ENCODE measurements around the gene CRYGN.
A peak's percentile ranks its signal among the peaks of the same experiment; 100 is the strongest.

Gene CRYGN

DNA sequence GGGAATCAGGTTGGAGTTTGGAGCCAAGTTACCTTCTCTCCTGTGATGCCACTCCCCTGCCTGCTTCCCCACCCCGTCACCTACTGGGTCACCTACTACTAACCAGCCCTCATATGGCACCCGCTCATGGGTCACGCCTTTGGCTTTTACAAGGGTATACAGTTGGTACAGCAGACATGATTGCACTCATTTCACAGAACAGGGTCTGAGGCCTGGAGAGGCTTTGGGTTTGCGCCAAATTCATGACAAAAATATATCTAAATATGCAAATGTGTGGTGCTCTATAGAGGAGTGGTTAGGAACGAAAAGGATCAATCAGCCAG lies 10.7 kb downstream of the CRYGN start:
- in situ Hi-C loops (cut with HindIII; ENCODE audit: low pct_ligation_motif_present, low sequenced_read_pairs): no loop called here
- no peak overlapping the region for H3K4me3 ChIP-seq (ENCODE audit: low read depth, low read length)

DNA sequence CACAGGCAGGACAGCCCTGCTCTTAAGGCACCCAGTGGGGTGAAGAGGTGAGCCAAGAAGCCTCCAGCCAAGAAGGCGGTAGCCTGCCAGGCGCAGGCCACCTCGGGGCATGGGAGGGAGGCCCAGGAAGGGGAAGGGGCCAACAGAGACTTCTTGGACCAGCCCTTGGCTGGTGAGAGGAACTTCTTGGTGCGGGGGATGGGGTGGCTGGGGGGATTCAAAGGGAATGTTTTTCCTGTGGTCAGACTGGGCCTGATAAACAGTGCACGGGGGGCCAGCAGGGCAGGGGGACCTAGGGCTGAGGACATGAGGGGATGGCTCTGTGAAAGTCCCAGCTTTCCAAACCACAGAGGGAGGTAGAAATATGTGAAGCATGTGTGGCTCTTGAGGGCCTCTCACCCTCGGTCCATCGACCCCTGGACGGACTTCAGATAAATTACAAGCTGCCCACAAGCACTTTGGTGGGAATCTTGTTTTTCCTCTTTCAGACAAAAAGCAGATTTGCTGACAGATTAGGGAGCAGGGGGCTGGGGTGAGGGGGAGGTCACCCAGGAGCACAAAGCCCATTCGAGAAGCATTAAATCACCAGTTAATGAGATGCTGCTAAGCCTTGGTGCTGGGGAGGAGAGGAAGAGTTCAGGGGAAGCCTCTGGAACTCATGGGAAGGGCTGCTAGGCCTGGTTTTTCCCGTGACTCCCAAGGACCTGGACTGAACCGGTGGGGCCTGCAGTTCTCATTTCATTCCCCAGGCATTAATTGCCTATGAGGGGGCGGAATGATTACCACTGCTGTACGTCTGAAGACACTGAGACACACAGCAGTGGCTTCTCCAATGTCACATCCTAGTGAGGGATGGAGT lies 11.3 kb downstream of the CRYGN start:
- in situ Hi-C loops (cut with HindIII; ENCODE audit: low pct_ligation_motif_present, low sequenced_read_pairs): no loop called here
- Histone ChIP-seq H3K27ac (peak overlapping the region; percentile 38), H3K4me3 (ENCODE audit: low read depth, low read length) (no peak overlapping the region), H3K27me3 (replicated peaks) (no peaks in the 10 kb centered on the region), H3K36me3 (replicated peaks) (no peaks in the 10 kb centered on the region)
- DNase-seq: peak; percentile 44
- TF ChIP-seq, protein P1, sequence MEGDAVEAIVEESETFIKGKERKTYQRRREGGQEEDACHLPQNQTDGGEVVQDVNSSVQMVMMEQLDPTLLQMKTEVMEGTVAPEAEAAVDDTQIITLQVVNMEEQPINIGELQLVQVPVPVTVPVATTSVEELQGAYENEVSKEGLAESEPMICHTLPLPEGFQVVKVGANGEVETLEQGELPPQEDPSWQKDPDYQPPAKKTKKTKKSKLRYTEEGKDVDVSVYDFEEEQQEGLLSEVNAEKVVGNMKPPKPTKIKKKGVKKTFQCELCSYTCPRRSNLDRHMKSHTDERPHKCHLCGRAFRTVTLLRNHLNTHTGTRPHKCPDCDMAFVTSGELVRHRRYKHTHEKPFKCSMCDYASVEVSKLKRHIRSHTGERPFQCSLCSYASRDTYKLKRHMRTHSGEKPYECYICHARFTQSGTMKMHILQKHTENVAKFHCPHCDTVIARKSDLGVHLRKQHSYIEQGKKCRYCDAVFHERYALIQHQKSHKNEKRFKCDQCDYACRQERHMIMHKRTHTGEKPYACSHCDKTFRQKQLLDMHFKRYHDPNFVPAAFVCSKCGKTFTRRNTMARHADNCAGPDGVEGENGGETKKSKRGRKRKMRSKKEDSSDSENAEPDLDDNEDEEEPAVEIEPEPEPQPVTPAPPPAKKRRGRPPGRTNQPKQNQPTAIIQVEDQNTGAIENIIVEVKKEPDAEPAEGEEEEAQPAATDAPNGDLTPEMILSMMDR (IDR thresholded peaks at IDR 0.05; ENCODE audit: low read depth, low read length, missing control alignments): no peak

More for the DNA sequence above, 10.7 kb downstream of the CRYGN start:
- Histone ChIP-seq H3K36me3 (replicated peaks) (no peaks in the 10 kb centered on the region), H3K27me3 (replicated peaks) (no peaks in the 10 kb centered on the region), H3K27ac (no peak overlapping the region)
- no peak for DNase-seq
- TF ChIP-seq, protein P1 (IDR thresholded peaks at IDR 0.05; ENCODE audit: low read depth, low read length, missing control alignments): no peak

DNA sequence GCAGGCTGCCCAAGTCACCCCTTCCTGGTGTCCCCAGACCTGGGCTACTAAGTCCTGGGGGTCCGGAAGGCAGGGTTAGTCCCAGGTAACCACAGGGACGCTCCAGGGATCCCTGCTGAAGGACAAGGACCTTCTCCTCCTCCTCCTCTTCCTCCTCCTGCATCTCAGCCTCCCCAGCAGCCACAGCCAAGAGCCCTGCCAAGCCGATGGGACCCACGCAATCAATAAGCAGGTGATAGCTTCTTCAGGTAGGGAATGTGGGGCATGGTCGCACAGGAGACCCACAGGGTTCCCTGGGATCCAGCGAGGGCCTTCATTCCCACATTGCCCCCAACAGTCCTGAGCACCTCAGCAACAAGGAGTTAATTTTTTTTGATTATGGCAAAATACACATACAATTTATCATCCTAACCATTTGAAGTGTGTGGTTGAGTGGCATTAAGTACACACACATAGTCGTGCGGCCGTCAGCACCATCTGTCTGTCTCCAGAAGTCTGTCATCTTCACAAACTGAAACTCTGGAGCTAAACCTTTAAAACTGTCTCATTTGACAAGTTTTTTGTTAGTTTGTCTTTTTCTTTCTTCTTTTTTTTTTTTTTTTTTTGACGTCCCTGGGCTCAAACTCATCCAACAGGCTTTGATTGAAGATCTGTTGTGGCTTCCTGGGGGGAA lies 12.1 kb downstream of the CRYGN start:
- DNase-seq: no peak
- TF ChIP-seq, protein P1 (IDR thresholded peaks at IDR 0.05; ENCODE audit: low read depth, low read length, missing control alignments): no peak
- in situ Hi-C loops (cut with HindIII; ENCODE audit: low pct_ligation_motif_present, low sequenced_read_pairs): no loop called here
- Histone ChIP-seq H3K27me3 (replicated peaks) (no peaks in the 10 kb centered on the region), H3K4me3 (ENCODE audit: low read depth, low read length) (no peak overlapping the region), H3K27ac (no peak overlapping the region), H3K36me3 (replicated peaks) (no peaks in the 10 kb centered on the region)

DNA sequence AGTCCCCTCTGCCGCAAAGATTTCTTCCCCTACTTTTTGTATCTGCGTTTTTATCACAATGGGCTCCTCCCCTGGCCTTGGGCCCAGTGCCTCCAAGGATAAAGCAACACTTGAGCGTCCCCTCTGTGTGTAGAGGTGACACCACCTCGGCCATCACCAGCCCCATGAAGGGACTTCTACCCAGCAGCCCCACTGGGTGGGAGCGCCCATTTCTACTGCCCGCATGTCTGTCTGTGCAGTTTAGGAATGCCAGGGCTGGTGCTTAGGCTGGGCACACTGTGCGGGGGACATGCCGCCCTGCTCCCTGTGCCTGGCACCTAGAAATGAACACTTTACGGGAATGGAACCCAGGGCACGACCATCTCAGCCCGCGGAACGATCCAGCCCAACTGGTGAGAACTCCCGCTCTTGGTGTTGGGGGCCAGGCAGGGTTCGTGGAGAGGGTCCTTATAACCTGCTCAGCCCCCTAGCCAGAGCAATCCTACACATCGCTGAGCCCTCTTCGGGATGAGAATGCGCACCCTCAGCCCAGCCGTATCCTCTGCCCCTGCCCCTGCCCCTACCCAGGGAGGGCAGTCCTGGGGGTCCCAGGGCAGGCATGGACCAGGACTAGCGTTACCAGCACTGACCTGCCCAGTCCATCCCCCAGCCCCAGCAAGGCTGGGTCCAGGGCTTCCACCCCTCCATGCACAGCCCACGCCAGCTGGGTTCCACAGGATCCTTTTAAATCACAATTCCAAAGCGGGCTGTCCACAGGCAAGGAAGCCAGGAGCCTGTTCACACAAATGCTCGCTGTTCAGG lies 12.8 kb downstream of the CRYGN start:
- Histone ChIP-seq H3K27me3 (replicated peaks) (no peaks in the 10 kb centered on the region), H3K4me3 (ENCODE audit: low read depth, low read length) (no peak overlapping the region), H3K27ac (peak overlapping the region; percentile 31), H3K36me3 (replicated peaks) (no peaks in the 10 kb centered on the region)
- in situ Hi-C loops (cut with HindIII; ENCODE audit: low pct_ligation_motif_present, low sequenced_read_pairs): no loop called here
- TF ChIP-seq, protein P1 (IDR thresholded peaks at IDR 0.05; ENCODE audit: low read depth, low read length, missing control alignments): no peak
- no peak for DNase-seq

DNA sequence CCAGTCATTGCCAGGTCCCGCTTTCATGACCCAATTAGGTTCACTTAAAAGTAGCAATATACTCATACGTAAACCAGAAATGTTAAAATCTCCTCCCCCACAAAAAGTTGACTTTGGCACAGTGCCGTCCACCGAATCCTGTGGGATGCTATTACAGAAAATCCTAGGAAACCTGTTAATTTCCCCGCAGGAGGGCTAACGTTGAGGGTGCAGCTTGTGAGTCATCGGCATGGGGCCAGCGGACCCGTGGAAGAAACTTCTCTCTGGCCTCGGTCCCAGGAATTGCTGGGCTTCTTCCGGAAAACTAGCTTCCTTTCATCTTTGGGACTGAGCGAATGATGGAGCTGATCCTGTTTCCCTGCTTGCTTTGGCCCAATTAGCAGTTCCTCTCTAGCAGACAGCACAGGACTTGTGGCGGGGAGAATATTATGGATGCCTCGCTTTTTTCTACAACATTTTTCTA lies 13.5 kb downstream of the CRYGN start:
- Histone ChIP-seq H3K27me3 (replicated peaks) (no peaks in the 10 kb centered on the region), H3K36me3 (replicated peaks) (no peaks in the 10 kb centered on the region), H3K27ac (peak overlapping the region; percentile 43), H3K4me3 (ENCODE audit: low read depth, low read length) (no peak overlapping the region)
- TF ChIP-seq, protein P1 (IDR thresholded peaks at IDR 0.05; ENCODE audit: low read depth, low read length, missing control alignments): no peak
- peak; percentile 85 for DNase-seq
- in situ Hi-C loops (cut with HindIII; ENCODE audit: low pct_ligation_motif_present, low sequenced_read_pairs): no loop called here

All from brain microvascular endothelial cell (primary cell).